ENCODE measurements around the gene MRPL33.

The MRPL33 gene

DNA sequence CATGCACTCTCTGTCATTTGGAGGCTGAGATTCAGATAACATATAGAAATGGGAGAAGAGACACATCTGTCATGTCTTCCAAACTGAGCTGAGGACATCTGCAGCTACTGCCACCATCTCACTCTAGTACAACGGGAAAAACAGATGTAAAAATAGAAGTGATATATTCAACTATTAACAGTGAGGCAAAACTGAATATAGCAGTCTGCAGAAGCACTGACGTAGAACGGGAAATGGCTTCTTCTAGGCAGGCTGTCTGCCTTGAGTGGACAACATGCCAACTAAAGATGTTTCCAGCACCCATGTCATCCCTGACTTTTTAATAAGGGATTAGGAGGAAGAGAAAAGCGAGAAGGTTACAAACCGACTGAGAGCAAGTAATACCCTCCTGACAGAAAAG lies 51.6 kb downstream of the MRPL33 start:
- ChIA-PET POLR2A (no interaction called here), CTCF (interaction anchor here (1.0 to 1.3 kb wide), 2 partner anchors 9 to 27 kb away, joined by 3 read pairs; no protein-coding TSS in a partner anchor)
- DNase-seq (ENCODE audit: extremely low spot score), result no peak
- TF ChIP-seq, protein P1, sequence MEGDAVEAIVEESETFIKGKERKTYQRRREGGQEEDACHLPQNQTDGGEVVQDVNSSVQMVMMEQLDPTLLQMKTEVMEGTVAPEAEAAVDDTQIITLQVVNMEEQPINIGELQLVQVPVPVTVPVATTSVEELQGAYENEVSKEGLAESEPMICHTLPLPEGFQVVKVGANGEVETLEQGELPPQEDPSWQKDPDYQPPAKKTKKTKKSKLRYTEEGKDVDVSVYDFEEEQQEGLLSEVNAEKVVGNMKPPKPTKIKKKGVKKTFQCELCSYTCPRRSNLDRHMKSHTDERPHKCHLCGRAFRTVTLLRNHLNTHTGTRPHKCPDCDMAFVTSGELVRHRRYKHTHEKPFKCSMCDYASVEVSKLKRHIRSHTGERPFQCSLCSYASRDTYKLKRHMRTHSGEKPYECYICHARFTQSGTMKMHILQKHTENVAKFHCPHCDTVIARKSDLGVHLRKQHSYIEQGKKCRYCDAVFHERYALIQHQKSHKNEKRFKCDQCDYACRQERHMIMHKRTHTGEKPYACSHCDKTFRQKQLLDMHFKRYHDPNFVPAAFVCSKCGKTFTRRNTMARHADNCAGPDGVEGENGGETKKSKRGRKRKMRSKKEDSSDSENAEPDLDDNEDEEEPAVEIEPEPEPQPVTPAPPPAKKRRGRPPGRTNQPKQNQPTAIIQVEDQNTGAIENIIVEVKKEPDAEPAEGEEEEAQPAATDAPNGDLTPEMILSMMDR (IDR thresholded peaks at IDR 0.05; ENCODE audit: control extremely low read depth, extremely low read depth, low read depth, missing control alignments), result no peak

DNA sequence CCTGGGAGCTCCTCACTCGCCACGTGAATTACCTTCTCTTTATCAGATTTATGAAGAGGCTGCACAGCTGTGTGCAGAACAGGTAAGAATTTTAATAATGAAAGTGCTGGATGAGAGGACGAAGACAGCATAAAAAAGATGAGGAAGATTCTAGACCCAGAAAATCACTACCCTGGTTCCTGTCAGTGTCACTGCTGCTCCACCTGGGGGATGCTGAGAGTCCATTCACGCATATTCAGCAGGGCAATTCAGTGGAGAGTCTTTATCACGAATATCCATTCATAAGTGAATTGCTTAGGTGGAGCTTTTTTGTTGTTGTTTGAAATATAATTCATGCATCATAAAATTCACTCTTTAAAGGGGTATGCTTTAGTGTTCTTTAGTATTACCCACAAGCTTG lies 52.0 kb downstream of the MRPL33 start:
- DNase-seq (ENCODE audit: extremely low spot score), result no peak
- ChIA-PET POLR2A (no interaction called here), CTCF (interaction anchor here (1.0 to 1.3 kb wide), 2 partner anchors 10 to 27 kb away, joined by 3 read pairs; no protein-coding TSS in a partner anchor)
- TF ChIP-seq, protein P1 (IDR thresholded peaks at IDR 0.05; ENCODE audit: control extremely low read depth, extremely low read depth, low read depth, missing control alignments), result no peak

- DNase-seq (ENCODE audit: extremely low spot score), result no peak
- POLR2A ChIA-PET, result no interaction called here
- CTCF ChIA-PET, result no interaction called here
- TF ChIP-seq, protein P1 (IDR thresholded peaks at IDR 0.05; ENCODE audit: control extremely low read depth, extremely low read depth, low read depth, missing control alignments), result no peak
These were observed 52.9 kb downstream of the MRPL33 start for GRCh38 chr2:27824401-27824800.

DNA sequence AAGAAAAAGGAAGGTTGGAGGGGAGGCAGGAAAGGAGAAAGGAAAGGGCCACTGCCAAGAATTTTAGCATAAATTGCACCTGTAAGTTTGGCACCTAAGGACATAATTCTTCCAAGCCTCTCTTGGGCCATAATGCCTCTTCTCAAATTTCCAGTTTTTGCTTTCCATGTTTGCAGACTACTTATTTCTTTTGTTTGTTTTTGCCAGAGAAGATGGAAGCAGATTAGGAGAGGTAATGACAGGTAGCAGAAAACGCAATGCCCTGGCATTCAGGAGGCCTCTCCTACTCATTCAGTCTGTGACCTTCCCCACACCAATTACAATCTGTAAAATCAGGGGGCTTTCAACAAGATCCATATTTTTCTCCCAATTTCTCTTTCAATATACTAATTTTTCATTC lies 56.8 kb downstream of the MRPL33 start:
- no peak for DNase-seq (ENCODE audit: extremely low spot score)
- TF ChIP-seq, protein P1 (IDR thresholded peaks at IDR 0.05; ENCODE audit: control extremely low read depth, extremely low read depth, low read depth, missing control alignments), result no peak
- ChIA-PET CTCF (interaction anchor here (2.0 kb wide), 1 partner anchor 9 kb away, joined by 6 read pairs; no protein-coding TSS in a partner anchor), POLR2A (no interaction called here)
